CD4-positive, alpha-beta T cell (primary cell): ENCODE results near the gene COL24A1. TPM values are rescaled to one million over a fixed set of nuclear protein-coding genes. Genes with fewer than 3 reads are reported as not detected.

Experiments used
- ATAC-seq: fragments of 200-7000 bp; cut with Tn5 transposase; one replicate; pipeline ENCODE4 v1.10.0; 2022; ENCODE audit warnings: mild to moderate bottlenecking; ENCODE audit not compliant: poor library complexity
- CTCF ChIA-PET: fragments of 350-600 bp; sonication (Branson Sonifier 250); formaldehyde crosslinking; loops from one replicate; lab custom pipeline; 2021; ENCODE audit warnings: antibody characterized with exemption, inconsistent platforms; lab: Charles Lee
- POLR2A ChIA-PET: fragments of 350-600 bp; sonication (Branson Sonifier 250); formaldehyde crosslinking; loops from one replicate; lab custom pipeline; 2021; ENCODE audit warnings: antibody characterized with exemption, inconsistent platforms; lab: Charles Lee
- DNase-seq, 14 experiments: peaks; one replicate each; pipeline ENCODE4 v3.0.0-alpha.2; 2013 to 2020; ENCODE audit warnings: mixed read lengths in 2 of 14
- H3K27ac ChIP-seq, 2 donors: one replicate each; pipeline versions ENCODE4 v1.5.1 to v1.7.0; 2013; ENCODE audit warnings: low read length in 2 of 2, low read depth in 1 of 2, mild to moderate bottlenecking in 1 of 2
- H3K27me3 ChIP-seq, 2 experiments: 1 replicate in 1 of 2; 2 replicates in 1 of 2; pipeline versions ENCODE4 v1.6.1 to v1.7.0; 2013; ENCODE audit warnings: low read length in 2 of 2, control low read depth in 1 of 2, mild to moderate bottlenecking in 1 of 2, moderate library complexity in 1 of 2; ENCODE audit not compliant: insufficient read depth in 2 of 2, control insufficient read depth in 1 of 2
- H3K36me3 ChIP-seq: one replicate; pipeline ENCODE4 v1.6.1; 2013; ENCODE audit warnings: low read length, control low read depth; ENCODE audit not compliant: insufficient read depth
- H3K4me1 ChIP-seq: one replicate; pipeline ENCODE4 v1.6.1; 2013; ENCODE audit warnings: low read length, control low read depth; ENCODE audit not compliant: insufficient read depth
- H3K4me3 ChIP-seq: one replicate; pipeline ENCODE4 v1.5.1; 2013; ENCODE audit warnings: mild to moderate bottlenecking, low read length, moderate library complexity
- H3K9me3 ChIP-seq, 2 experiments: 1 replicate in 1 of 2; 2 replicates in 1 of 2; pipeline versions ENCODE4 v1.6.1 to v1.7.0; 2013; ENCODE audit warnings: low read length in 2 of 2, mild to moderate bottlenecking in 2 of 2, control low read depth in 1 of 2, moderate library complexity in 1 of 2; ENCODE audit not compliant: control insufficient read depth in 1 of 2, insufficient read depth in 1 of 2
- H3K27ac Mint-ChIP-seq: one replicate; pipeline ENCODE4 v1.8.0; 2020; ENCODE audit warnings: mixed read lengths
- H3K27me3 Mint-ChIP-seq: one replicate; pipeline ENCODE4 v1.8.0; 2021; ENCODE audit warnings: mixed read lengths
- H3K36me3 Mint-ChIP-seq: one replicate; pipeline ENCODE4 v1.8.0; 2021; ENCODE audit warnings: low read depth, mixed read lengths
- H3K4me1 Mint-ChIP-seq: one replicate; pipeline ENCODE4 v1.8.0; 2021; ENCODE audit warnings: low read depth, mixed read lengths
- H3K4me3 Mint-ChIP-seq: one replicate; pipeline ENCODE4 v1.8.0; 2020; ENCODE audit warnings: mild to moderate bottlenecking, mixed read lengths
- H3K9me3 Mint-ChIP-seq: one replicate; pipeline ENCODE4 v1.8.0; 2020; ENCODE audit warnings: mixed read lengths
- intact Hi-C, 2 experiments: fragments of 100-400 bp; cut with DNase I in 1 of 2; cut with micrococcal nuclease in 1 of 2; formaldehyde crosslinking; loops; one replicate each; pipeline versions ENCODE4 v1.15.1 to v1.9.0; 2023 to 2025; cut with DNase I, micrococcal nuclease
- total RNA-seq, 174 experiments: library from RNA in 2 of 174; stranded (reverse) in 2 of 174; gene quantifications; one replicate each; pipeline ENCODE4 v1.2.3 and lab custom pipeline; 2021 to 2026
- TF ChIP-seq, protein P1 (sequence below): fragments of 200-600 bp; IDR thresholded peaks from one replicate; pipeline ENCODE4 v1.8.0; 2022; ENCODE audit warnings: antibody characterized with exemption, mild to moderate bottlenecking

COL24A1 gene
- total RNA-seq, 2 experiments from 2014 or later = 0.25 TPM; not detected in 1

DNA sequence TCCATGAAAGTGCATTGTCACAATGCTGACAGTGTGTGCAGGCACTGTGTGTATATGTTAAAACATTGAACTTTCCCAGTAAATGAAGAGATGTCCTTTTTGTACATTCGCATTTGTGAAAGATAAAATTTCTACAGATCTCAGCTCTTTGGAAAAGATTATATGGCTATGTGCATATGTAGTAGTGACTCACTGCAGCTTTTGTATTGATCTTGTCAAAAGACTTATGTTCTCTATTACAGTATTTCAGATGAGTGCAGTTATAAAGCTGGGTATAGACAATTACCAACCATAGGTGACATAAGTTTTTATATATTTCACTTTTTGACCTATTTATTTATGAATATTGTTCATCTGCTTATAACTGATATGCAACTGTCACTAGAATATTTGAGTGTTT, 212.6 kb downstream of the COL24A1 start:
- Mint-ChIP-seq H3K27me3 (no peaks in the 10 kb centered on the region), H3K36me3 (no peaks in the 10 kb centered on the region), H3K4me3 (no peak overlapping the region), H3K27ac (no peak overlapping the region), H3K4me1 (no peaks in the 10 kb centered on the region), H3K9me3 (no peaks in the 10 kb centered on the region)
- H3K4me3 ChIP-seq = no peak overlapping the region
- intact Hi-C loops = no loop called here
- no peaks in the 10 kb centered on the region for H3K27me3 ChIP-seq
- no peaks in the 10 kb centered on the region for H3K36me3 ChIP-seq
- no peaks in the 10 kb centered on the region for H3K4me1 ChIP-seq
- CTCF ChIA-PET = no interaction called here
- DNase-seq (no peak), ATAC-seq (no peak)
- no peaks in the 10 kb centered on the region for H3K9me3 ChIP-seq
- POLR2A ChIA-PET = no interaction called here
- TF ChIP-seq, protein P1, sequence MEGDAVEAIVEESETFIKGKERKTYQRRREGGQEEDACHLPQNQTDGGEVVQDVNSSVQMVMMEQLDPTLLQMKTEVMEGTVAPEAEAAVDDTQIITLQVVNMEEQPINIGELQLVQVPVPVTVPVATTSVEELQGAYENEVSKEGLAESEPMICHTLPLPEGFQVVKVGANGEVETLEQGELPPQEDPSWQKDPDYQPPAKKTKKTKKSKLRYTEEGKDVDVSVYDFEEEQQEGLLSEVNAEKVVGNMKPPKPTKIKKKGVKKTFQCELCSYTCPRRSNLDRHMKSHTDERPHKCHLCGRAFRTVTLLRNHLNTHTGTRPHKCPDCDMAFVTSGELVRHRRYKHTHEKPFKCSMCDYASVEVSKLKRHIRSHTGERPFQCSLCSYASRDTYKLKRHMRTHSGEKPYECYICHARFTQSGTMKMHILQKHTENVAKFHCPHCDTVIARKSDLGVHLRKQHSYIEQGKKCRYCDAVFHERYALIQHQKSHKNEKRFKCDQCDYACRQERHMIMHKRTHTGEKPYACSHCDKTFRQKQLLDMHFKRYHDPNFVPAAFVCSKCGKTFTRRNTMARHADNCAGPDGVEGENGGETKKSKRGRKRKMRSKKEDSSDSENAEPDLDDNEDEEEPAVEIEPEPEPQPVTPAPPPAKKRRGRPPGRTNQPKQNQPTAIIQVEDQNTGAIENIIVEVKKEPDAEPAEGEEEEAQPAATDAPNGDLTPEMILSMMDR = no peak
- no peak overlapping the region for H3K27ac ChIP-seq

DNA sequence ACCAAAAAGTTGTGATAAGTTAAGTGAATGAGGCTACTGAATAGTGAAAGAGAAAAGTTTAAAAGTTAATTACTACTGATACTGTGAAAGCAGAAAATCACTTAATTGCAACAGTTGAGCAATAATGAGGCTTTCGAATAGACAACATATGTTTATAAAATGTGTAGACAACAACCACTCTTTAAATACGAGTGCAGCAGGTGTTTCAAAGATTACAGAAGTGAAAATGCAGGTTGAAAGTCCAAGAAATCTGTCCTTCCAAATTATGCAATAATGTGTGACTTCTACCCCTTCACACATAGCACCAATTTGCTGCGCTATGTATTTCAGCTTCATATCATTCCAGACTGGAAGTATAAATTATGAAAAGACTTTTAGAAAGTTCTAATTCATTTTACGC, 213.0 kb downstream of the COL24A1 start:
- H3K4me1 Mint-ChIP-seq = no peaks in the 10 kb centered on the region
- H3K27ac ChIP-seq = no peak overlapping the region

DNA sequence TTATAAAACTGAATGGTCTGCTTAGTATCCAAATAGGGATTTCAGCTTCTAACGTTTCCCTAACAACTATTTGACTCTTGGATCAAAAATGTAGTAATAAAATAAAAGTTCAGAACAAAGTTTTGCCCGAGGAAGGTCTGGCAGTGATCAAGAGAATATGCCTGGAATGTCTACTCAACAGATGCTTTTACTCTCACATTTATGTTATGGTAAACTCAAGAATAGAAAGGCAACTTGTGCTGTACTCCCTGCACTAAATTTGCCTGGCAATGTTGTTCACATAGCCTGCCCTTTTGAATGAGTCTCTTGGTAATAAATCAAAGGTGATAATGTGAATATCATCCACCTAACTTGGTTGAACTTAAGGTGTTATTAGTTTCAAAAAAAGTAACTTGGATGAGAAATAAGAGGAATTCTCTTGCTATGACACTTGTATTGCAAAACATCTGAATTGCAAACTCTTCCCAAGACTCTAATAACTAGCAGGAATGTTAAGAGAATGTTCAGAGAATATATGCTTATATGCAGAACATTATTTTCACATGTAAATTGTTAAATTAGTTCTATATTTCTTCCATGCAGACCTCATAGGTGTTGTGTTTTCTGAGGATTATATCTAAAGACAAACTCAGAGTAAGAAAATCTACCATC, 215.8 kb downstream of the COL24A1 start:
- Mint-ChIP-seq H3K27me3 (no peaks in the 10 kb centered on the region), H3K4me1 (no peaks in the 10 kb centered on the region), H3K27ac (no peak overlapping the region), H3K36me3 (no peaks in the 10 kb centered on the region), H3K4me3 (no peak overlapping the region), H3K9me3 (no peaks in the 10 kb centered on the region)
- H3K27me3 ChIP-seq = no peaks in the 10 kb centered on the region
- ChIA-PET POLR2A (no interaction called here), CTCF (no interaction called here)
- no peak overlapping the region for H3K27ac ChIP-seq
- no peaks in the 10 kb centered on the region for H3K9me3 ChIP-seq
- ATAC-seq = no peak
- H3K4me3 ChIP-seq = no peak overlapping the region
- no peaks in the 10 kb centered on the region for H3K36me3 ChIP-seq
- TF ChIP-seq, protein P1 = no peak
- no peaks in the 10 kb centered on the region for H3K4me1 ChIP-seq
- DNase-seq = no peak
- intact Hi-C loops = no loop called here

More for the DNA sequence above, 213.0 kb downstream of the COL24A1 start:
- intact Hi-C loops = no loop called here
- Mint-ChIP-seq H3K27me3 (no peaks in the 10 kb centered on the region), H3K36me3 (no peaks in the 10 kb centered on the region), H3K27ac (no peak overlapping the region), H3K4me3 (no peak overlapping the region), H3K9me3 (no peaks in the 10 kb centered on the region)
- ChIA-PET POLR2A (no interaction called here), CTCF (no interaction called here)
- TF ChIP-seq, protein P1 = no peak
- DNase-seq (no peak), ATAC-seq (no peak)
- no peaks in the 10 kb centered on the region for H3K4me1 ChIP-seq
- no peaks in the 10 kb centered on the region for H3K9me3 ChIP-seq
- no peak overlapping the region for H3K4me3 ChIP-seq
- no peaks in the 10 kb centered on the region for H3K36me3 ChIP-seq
- no peaks in the 10 kb centered on the region for H3K27me3 ChIP-seq
